H1 (cell line): Measurements from ENCODE around the gene BUD13. TPM values are rescaled to one million over a fixed set of nuclear protein-coding genes. Genes with fewer than 3 reads are reported as not detected.

Experiments
- CTCF ChIA-PET: fragments of 300-600 bp; sonication (Branson Sonifier 250); formaldehyde crosslinking; loops from one replicate; lab custom pipeline; 2021; ENCODE audit not compliant: partially characterized antibody; lab: Charles Lee
- POLR2A ChIA-PET: fragments of 300-600 bp; sonication (Branson Sonifier 250); formaldehyde crosslinking; loops from one replicate; lab custom pipeline; 2021; ENCODE audit warnings: inconsistent platforms; ENCODE audit not compliant: partially characterized antibody; lab: Charles Lee
- DNase-seq, 2 experiments: peaks; one replicate each; pipeline versions ENCODE4 v3.0.0 to v3.0.0-alpha.2; 2010 to 2022; ENCODE audit warnings: low spot score in 2 of 2, low read depth in 1 of 2, mixed read lengths in 1 of 2
- FAIRE-seq: peaks from 2 replicates; lab custom pipeline; 2011; peaks lifted over from hg19 to GRCh38; lab: Jason Lieb, UNC
- H2AFZ ChIP-seq: 2 replicates; pipeline ENCODE4 v1.8.1; 2012; ENCODE audit warnings: low read length, inconsistent platforms
- H2AK5ac ChIP-seq: 2 replicates; pipeline ENCODE4 v1.6.1; 2013; ENCODE audit warnings: low read depth, low read length
- H2BK120ac ChIP-seq: replicated peaks from 2 replicates; pipeline ENCODE3; 2013; ENCODE audit warnings: low read depth, low read length, inconsistent platforms
- H2BK12ac ChIP-seq: 2 replicates; pipeline ENCODE4 v1.6.1; 2013; ENCODE audit warnings: low read depth, low read length
- H2BK15ac ChIP-seq: 2 replicates; pipeline ENCODE4 v1.6.1; 2013; ENCODE audit warnings: low read length
- H2BK20ac ChIP-seq: 2 replicates; pipeline ENCODE4 v1.6.1; 2013; ENCODE audit warnings: low read length
- H2BK5ac ChIP-seq: 2 replicates; pipeline ENCODE4 v1.6.1; 2013; ENCODE audit warnings: low read depth, low read length
- H3K14ac ChIP-seq: 2 replicates; pipeline ENCODE4 v1.6.1; 2013; ENCODE audit warnings: inconsistent platforms; ENCODE audit not compliant: insufficient read length
- H3K18ac ChIP-seq: 2 replicates; pipeline ENCODE4 v1.6.1; 2013; ENCODE audit warnings: low read length; ENCODE audit errors: extremely low read depth
- H3K23ac ChIP-seq: 2 replicates; pipeline ENCODE4 v1.6.1; 2013; ENCODE audit warnings: inconsistent platforms; ENCODE audit not compliant: insufficient read length
- H3K23me2 ChIP-seq: 2 replicates; pipeline ENCODE4 v1.6.1; 2013; ENCODE audit warnings: low read depth, low read length
- H3K27ac ChIP-seq: 2 replicates; pipeline ENCODE4 v1.6.1; 2011; ENCODE audit warnings: low read depth, low read length, inconsistent platforms
- H3K27me3 ChIP-seq, 4 experiments: replicated peaks in 1 of 4; 1 replicate in 1 of 4; 2 replicates in 3 of 4; pipeline versions ENCODE4 v1.6.1 to v1.8.1; 2011 to 2013; ENCODE audit warnings: low read length in 3 of 4, mild to moderate bottlenecking in 3 of 4, inconsistent platforms in 2 of 4, mixed read lengths in 2 of 4, moderate library complexity in 1 of 4; ENCODE audit not compliant: control insufficient read depth in 3 of 4, insufficient read depth in 3 of 4; ENCODE audit errors: extremely low read depth in 1 of 4
- H3K36me3 ChIP-seq, 4 experiments: 2 replicates each; pipeline versions ENCODE4 v1.6.1 to v1.8.1; 2011 to 2013; ENCODE audit warnings: mild to moderate bottlenecking in 4 of 4, low read length in 3 of 4, moderate library complexity in 2 of 4, control low read depth in 1 of 4, inconsistent platforms in 1 of 4; ENCODE audit not compliant: insufficient read depth in 4 of 4, control insufficient read depth in 2 of 4
- H3K4ac ChIP-seq: replicated peaks from 2 replicates; pipeline ENCODE3; 2013; ENCODE audit warnings: low read length, low read depth, mixed read lengths, inconsistent platforms; ENCODE audit not compliant: insufficient read length
- H3K4me1 ChIP-seq, 4 experiments: replicated peaks in 1 of 4; 1 replicate in 1 of 4; 2 replicates in 3 of 4; pipeline versions ENCODE4 v1.6.1 to v1.8.1; 2011 to 2013; ENCODE audit warnings: low read length in 3 of 4, inconsistent platforms in 2 of 4, mixed read lengths in 1 of 4; ENCODE audit not compliant: insufficient read depth in 4 of 4, control insufficient read depth in 3 of 4
- H3K4me2 ChIP-seq, 2 experiments: 2 replicates each; pipeline versions ENCODE4 v1.6.1 to v1.8.1; 2011 to 2013; ENCODE audit warnings: low read depth in 2 of 2, low read length in 2 of 2, control low read depth in 1 of 2, inconsistent platforms in 1 of 2, mild to moderate bottlenecking in 1 of 2; ENCODE audit not compliant: insufficient read depth in 1 of 2
- H3K4me3 ChIP-seq, 4 experiments: fragments of 200-600, 300-600 bp in 1 of 4; sonication (generic), shearing (Covaris generic), sonication (Bioruptor Twin) in 1 of 4; 2 replicates each; pipeline versions ENCODE4 v1.5.1 to v1.8.1; 2011 to 2016; ENCODE audit warnings: low read length in 4 of 4, low read depth in 3 of 4, control low read depth in 2 of 4, inconsistent platforms in 2 of 4, mild to moderate bottlenecking in 2 of 4, mixed read lengths in 1 of 4, moderate library complexity in 1 of 4; ENCODE audit not compliant: insufficient read depth in 2 of 4; ENCODE audit errors: extremely low read depth in 1 of 4
- H3K56ac ChIP-seq: replicated peaks from 2 replicates; pipeline ENCODE3; 2013; ENCODE audit warnings: low read depth, mild to moderate bottlenecking, mixed read lengths, low read length, inconsistent platforms; ENCODE audit not compliant: insufficient read length
- H3K79me1 ChIP-seq: 2 replicates; pipeline ENCODE4 v1.6.1; 2013; ENCODE audit warnings: low read depth, low read length, control low read depth
- H3K79me2 ChIP-seq, 2 experiments: 2 replicates each; pipeline versions ENCODE4 v1.6.1 to v1.8.1; 2012 to 2013; ENCODE audit warnings: low read length in 2 of 2, mild to moderate bottlenecking in 2 of 2, inconsistent platforms in 1 of 2; ENCODE audit not compliant: insufficient read depth in 2 of 2, control insufficient read depth in 1 of 2
- H3K9ac ChIP-seq, 4 experiments: replicated peaks in 1 of 4; 1 replicate in 1 of 4; 2 replicates in 3 of 4; pipeline versions ENCODE4 v1.6.1 to v1.8.1; 2011 to 2013; ENCODE audit warnings: low read depth in 3 of 4, low read length in 3 of 4, control low read depth in 2 of 4, mild to moderate bottlenecking in 2 of 4, moderate library complexity in 2 of 4, inconsistent platforms in 1 of 4; ENCODE audit errors: extremely low read depth in 1 of 4
- H3K9me3 ChIP-seq, 2 experiments: 2 replicates each; pipeline versions ENCODE4 v1.6.1 to v1.8.1; 2012 to 2013; ENCODE audit warnings: mild to moderate bottlenecking in 2 of 2, moderate library complexity in 2 of 2, control low read depth in 1 of 2, inconsistent platforms in 1 of 2, low read depth in 1 of 2, low read length in 1 of 2, mixed read lengths in 1 of 2; ENCODE audit not compliant: insufficient read depth in 2 of 2
- H4K20me1 ChIP-seq, 2 experiments: replicated peaks in 1 of 2; 2 replicates each; pipeline versions ENCODE3 to v1.8.1; 2011 to 2013; ENCODE audit warnings: inconsistent platforms in 2 of 2, low read length in 2 of 2, mild to moderate bottlenecking in 1 of 2; ENCODE audit not compliant: insufficient read depth in 2 of 2, control insufficient read depth in 1 of 2
- H4K5ac ChIP-seq: 2 replicates; pipeline ENCODE4 v1.6.1; 2013; ENCODE audit warnings: low read length, low read depth, mixed read lengths, inconsistent platforms; ENCODE audit not compliant: insufficient read length
- H4K8ac ChIP-seq: 2 replicates; pipeline ENCODE4 v1.8.0; 2013; ENCODE audit warnings: mild to moderate bottlenecking, moderate library complexity, low read length, inconsistent platforms; ENCODE audit not compliant: insufficient read depth; ENCODE audit errors: extremely low read depth
- H4K91ac ChIP-seq: replicated peaks from 2 replicates; pipeline ENCODE3; 2013; ENCODE audit warnings: low read length, mixed read lengths, inconsistent platforms; ENCODE audit not compliant: insufficient read length
- BCL11A ChIP-seq, 2 experiments: IDR thresholded peaks; one replicate each; pipeline ENCODE4 v1.6.1; 2011; ENCODE audit warnings: low read depth in 2 of 2, low read length in 2 of 2, mild to moderate bottlenecking in 2 of 2
- CEBPB ChIP-seq: IDR thresholded peaks from 2 replicates; pipeline ENCODE4 v1.6.1; 2012; ENCODE audit warnings: low read depth, low read length
- CREB1 ChIP-seq: IDR thresholded peaks from 2 replicates; pipeline ENCODE4 v1.6.1; 2012; ENCODE audit warnings: inconsistent platforms
- EGR1 ChIP-seq: IDR thresholded peaks from 2 replicates; pipeline ENCODE4 v1.6.1; 2011; ENCODE audit warnings: low read depth, low read length, borderline replicate concordance
- KDM1A ChIP-seq: fragments of 200-600, 300-600 bp; sonication (generic); IDR thresholded peaks from 2 replicates; pipeline ENCODE4 v1.7.1; 2016; ENCODE audit warnings: mild to moderate bottlenecking, low read length, borderline replicate concordance
- KDM4A ChIP-seq: IDR thresholded peaks from one replicate; pipeline ENCODE4 v1.7.1; 2012; ENCODE audit warnings: low read depth, mild to moderate bottlenecking, moderate library complexity, low read length, inconsistent platforms; ENCODE audit not compliant: severe bottlenecking
- PHF8 ChIP-seq: fragments of 200-600 bp; sonication (generic); conservative IDR thresholded peaks from 2 replicates; pipeline ENCODE4 v1.7.1; 2012; ENCODE audit warnings: low read depth, mild to moderate bottlenecking, inconsistent platforms, low read length, moderate library complexity
- SIX5 ChIP-seq: IDR thresholded peaks from 2 replicates; pipeline ENCODE4 v1.6.1; 2011; ENCODE audit warnings: mild to moderate bottlenecking, low read depth, low read length
- TAF1 ChIP-seq: IDR thresholded peaks from 2 replicates; pipeline ENCODE4 v1.6.1; 2011; ENCODE audit warnings: mild to moderate bottlenecking, low read depth, low read length
- TAF7 ChIP-seq: optimal IDR thresholded peaks from 2 replicates; pipeline ENCODE3; 2011; ENCODE audit warnings: low read depth, mild to moderate bottlenecking, inconsistent platforms, low read length, moderate library complexity, borderline replicate concordance
- TBP ChIP-seq: IDR thresholded peaks from 2 replicates; pipeline ENCODE4 v1.6.1; 2011; ENCODE audit warnings: low read depth, low read length, improper control_type of control experiment
- WGBS, 2 experiments: shearing (Covaris generic) in 1 of 2; methylation state at CpG; one replicate each; pipeline versions ENCODE4 v1.1.6 to v1.1.7; 2013 to 2015; ENCODE audit warnings: low lambda C conversion rate in 2 of 2, mixed read lengths in 2 of 2, inconsistent platforms in 1 of 2, low coverage in 1 of 2, missing lambda C conversion rate in 1 of 2; ENCODE audit not compliant: insufficient replicate concordance in 2 of 2, insufficient coverage in 1 of 2, insufficient read length in 1 of 2; ENCODE audit errors: extremely low coverage in 1 of 2, missing lambda C conversion rate in 1 of 2; 5-methylcytosine and 5-hydroxymethylcytosine counted together
- polyA plus RNA-seq, 7 experiments: library from polyadenylated mRNA; depleted of rRNA in 3 of 7; stranded (reverse) in 5 of 7; unstranded in 2 of 7; fragments of >200 nt in 5 of 7; fragments of 200-250 nt in 2 of 7; gene quantifications; 1 replicate in 5 of 7; 2 replicates in 1 of 7; 4 replicates in 1 of 7; pipeline versions ENCODE4 v1.2.1 to v1.2.3, GENCODE V29; 2011 to 2013; ENCODE audit warnings: missing spikeins in 2 of 7, mixed read lengths in 2 of 7
- total RNA-seq: library from RNA; stranded (reverse); fragmentation: NEBNext Ultra II Directional; extraction: Animal tissue kit (Norgen Biotek cat#: 25700); gene quantifications from 2 replicates; pipeline ENCODE4 v1.2.1, GENCODE V29; 2021
- TF ChIP-seq, protein P1 (sequence below): IDR thresholded peaks from 2 replicates; pipeline ENCODE4 v1.6.1; 2012; ENCODE audit warnings: low read length, inconsistent platforms

Gene BUD13
- total and polyA plus RNA-seq, 2 of the 8 experiments (the other 6 are each of a cell fraction or from before 2014, with no cell fraction given), result 24.8 to 27.2 TPM

- Histone ChIP-seq H3K4me1 (peaks cover 3 to 23% (median 11%) of the 10 kb centered on the region in 4 experiments), H4K20me1 (no peaks in the 10 kb centered on the region), H3K23ac (no peak overlapping the region), H3K36me3 (no peaks in the 10 kb centered on the region), H4K91ac (no peak overlapping the region), H2BK12ac (peak overlapping the region; percentile 77; the same call in 1 of the 2 replicates), H3K14ac (no peak overlapping the region), H2AK5ac (no peak overlapping the region; the same call in 1 of the 2 replicates), H2BK5ac (no peak overlapping the region), H2BK20ac (peak overlapping the region; percentile 80; the same call in 1 of the 2 replicates), H3K27me3 (peaks cover 0 to 6% (median 4%) of the 10 kb centered on the region in 4 experiments; a peak in 3 of 7 replicates), H3K23me2 (no peaks in the 10 kb centered on the region; the same call in 1 of the 2 replicates), H3K56ac (no peak overlapping the region), H3K18ac (peak overlapping the region; percentile 60; the same call in 1 of the 2 replicates), H3K4me2 (0 out of 4 replicates have a peak overlapping the region, but pooled peaks of 1 of the 2 experiments have one; percentile 32), H3K79me2 (no peaks in the 10 kb centered on the region), H3K27ac (no peak overlapping the region), H3K9me3 (no peaks in the 10 kb centered on the region), H2BK15ac (peak overlapping the region; percentile 81; the same call in 1 of the 2 replicates), H3K4ac (no peak overlapping the region), H3K79me1 (no peaks in the 10 kb centered on the region), H3K4me3 (no peak overlapping the region), H4K5ac (no peak overlapping the region), H4K8ac (no peak overlapping the region; the same call in 1 of the 2 replicates), H3K9ac (no peak overlapping the region; a peak in 1 of 7 replicates), H2AFZ (no peak overlapping the region), H2BK120ac (no peak overlapping the region)
- FAIRE-seq (no peak), DNase-seq (no peak)
- ChIA-PET CTCF (interaction anchor here (0.7 to 19.2 kb wide), 15 partner anchors 9 to 136 kb away, joined by 3 to 334 read pairs (median 5); no protein-coding TSS in a partner anchor), POLR2A (interaction anchor here (0.6 to 0.9 kb wide), 2 partner anchors 11 to 64 kb away, joined by 3 to 4 read pairs; no protein-coding TSS in a partner anchor)
- 88% methylated on average over 8 of the region's 9 CpGs; no CpG with 5 or more reads in 1 of the 2 experiments for WGBS, 2 experiments
- TF ChIP-seq TAF1, result no peak
- TF ChIP-seq CEBPB, result no peak
- no peak for TF ChIP-seq TBP
- no peak for TF ChIP-seq EGR1
- no peak for TF ChIP-seq BCL11A (IDR thresholded peaks at IDR 0.05; ENCODE audit: low read depth in 2 of 2, low read length in 2 of 2)
- TF ChIP-seq, protein P1, sequence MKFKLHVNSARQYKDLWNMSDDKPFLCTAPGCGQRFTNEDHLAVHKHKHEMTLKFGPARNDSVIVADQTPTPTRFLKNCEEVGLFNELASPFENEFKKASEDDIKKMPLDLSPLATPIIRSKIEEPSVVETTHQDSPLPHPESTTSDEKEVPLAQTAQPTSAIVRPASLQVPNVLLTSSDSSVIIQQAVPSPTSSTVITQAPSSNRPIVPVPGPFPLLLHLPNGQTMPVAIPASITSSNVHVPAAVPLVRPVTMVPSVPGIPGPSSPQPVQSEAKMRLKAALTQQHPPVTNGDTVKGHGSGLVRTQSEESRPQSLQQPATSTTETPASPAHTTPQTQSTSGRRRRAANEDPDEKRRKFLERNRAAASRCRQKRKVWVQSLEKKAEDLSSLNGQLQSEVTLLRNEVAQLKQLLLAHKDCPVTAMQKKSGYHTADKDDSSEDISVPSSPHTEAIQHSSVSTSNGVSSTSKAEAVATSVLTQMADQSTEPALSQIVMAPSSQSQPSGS, result no peak
- no peak for TF ChIP-seq SIX5
- no peak for TF ChIP-seq KDM1A
- TF ChIP-seq PHF8, result no peak
- TF ChIP-seq TAF7, result no peak
- TF ChIP-seq CREB1, result no peak
- no peak for TF ChIP-seq KDM4A
These were observed 57.9 kb downstream of the BUD13 start for GRCh38 chr11:116714902-116715301.
